Cardiac fibroblast (primary cell): ENCODE results near the gene KLHL41.
"Not testable (repeated sequence)": the region's sequence is repeated elsewhere in the genome, so short reads cannot be mapped to it uniquely, and the experiment has no call there.

ENCODE experiments used
- DNase-seq, 2 donors: peaks; one replicate each; pipeline versions ENCODE4 v3.0.0 to v3.0.0-alpha.2; 2010; ENCODE audit warnings: low read depth in 2 of 2
- H3K4me3 ChIP-seq, 2 donors: replicated peaks in 1 of 2; 1 replicate in 1 of 2; 2 replicates in 1 of 2; pipeline ENCODE4 v1.5.1; 2011; ENCODE audit warnings: low read depth in 2 of 2, low read length in 2 of 2, mild to moderate bottlenecking in 2 of 2, moderate library complexity in 1 of 2
- TF ChIP-seq, protein P1 (sequence below): IDR thresholded peaks from one replicate; pipeline ENCODE4 v1.5.1; 2011; ENCODE audit warnings: low read depth, mild to moderate bottlenecking, low read length, inconsistent platforms

KLHL41 gene

DNA sequence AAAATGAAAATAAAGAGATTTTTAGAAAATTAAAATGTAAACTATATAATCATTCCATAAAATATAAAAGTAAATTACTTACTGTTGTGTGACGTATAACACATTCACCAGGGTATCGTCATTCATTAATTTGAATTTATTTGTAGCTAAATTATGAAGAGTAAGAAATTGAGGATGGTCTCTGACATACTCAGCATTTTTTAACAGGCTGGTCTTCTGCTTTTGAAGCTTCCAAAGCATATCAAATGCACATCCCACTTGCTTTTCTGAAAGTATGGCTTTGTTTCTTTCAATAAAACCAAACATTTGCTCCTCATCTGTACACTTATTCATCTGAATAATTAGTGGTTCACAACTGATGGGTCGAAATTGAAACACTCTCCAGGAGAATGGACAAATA lies 62.1 kb downstream of the KLHL41 start:
- DNase-seq: no peak
- TF ChIP-seq, protein P1, sequence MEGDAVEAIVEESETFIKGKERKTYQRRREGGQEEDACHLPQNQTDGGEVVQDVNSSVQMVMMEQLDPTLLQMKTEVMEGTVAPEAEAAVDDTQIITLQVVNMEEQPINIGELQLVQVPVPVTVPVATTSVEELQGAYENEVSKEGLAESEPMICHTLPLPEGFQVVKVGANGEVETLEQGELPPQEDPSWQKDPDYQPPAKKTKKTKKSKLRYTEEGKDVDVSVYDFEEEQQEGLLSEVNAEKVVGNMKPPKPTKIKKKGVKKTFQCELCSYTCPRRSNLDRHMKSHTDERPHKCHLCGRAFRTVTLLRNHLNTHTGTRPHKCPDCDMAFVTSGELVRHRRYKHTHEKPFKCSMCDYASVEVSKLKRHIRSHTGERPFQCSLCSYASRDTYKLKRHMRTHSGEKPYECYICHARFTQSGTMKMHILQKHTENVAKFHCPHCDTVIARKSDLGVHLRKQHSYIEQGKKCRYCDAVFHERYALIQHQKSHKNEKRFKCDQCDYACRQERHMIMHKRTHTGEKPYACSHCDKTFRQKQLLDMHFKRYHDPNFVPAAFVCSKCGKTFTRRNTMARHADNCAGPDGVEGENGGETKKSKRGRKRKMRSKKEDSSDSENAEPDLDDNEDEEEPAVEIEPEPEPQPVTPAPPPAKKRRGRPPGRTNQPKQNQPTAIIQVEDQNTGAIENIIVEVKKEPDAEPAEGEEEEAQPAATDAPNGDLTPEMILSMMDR: no peak
- no peak overlapping the region for H3K4me3 ChIP-seq

DNA sequence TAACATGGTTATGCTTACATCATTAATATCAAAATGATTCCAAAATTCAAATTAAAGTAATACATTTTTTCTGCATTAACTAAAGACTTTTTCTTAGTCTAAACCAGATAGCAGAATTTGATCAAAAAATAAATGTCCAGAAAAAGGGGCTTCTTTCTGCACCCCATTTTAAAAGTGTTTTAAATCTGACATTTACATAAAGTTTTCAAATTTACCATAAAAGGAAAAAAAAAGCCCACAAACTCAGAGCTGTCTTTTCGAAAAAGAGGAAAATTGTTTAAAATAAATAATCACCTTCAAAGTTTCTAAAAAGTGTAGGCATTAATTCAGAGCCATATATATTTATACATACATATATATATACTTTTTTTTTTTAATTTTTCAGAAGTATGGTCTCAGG lies 62.7 kb downstream of the KLHL41 start:
- TF ChIP-seq, protein P1: no peak
- no peak overlapping the region for H3K4me3 ChIP-seq
- DNase-seq: no peak

DNA sequence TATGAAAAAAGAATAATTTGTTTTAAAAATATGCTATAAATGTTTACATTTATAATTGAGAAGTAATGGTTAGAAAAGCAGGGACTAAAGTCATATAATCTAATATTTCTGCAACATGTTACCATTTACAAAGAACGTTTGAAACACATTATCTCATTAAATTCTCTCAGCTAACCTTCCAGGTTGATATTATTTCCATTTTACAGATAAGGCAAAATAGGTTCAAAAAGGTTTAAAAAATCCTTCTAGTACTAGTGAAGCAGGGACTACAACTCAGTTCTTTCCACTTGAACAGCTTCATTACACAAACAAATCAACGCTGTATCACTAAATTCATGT lies 63.3 kb downstream of the KLHL41 start:
- no peak for DNase-seq
- H3K4me3 ChIP-seq: peak overlapping the region; percentile 65 to 71
- TF ChIP-seq, protein P1: no peak

DNA sequence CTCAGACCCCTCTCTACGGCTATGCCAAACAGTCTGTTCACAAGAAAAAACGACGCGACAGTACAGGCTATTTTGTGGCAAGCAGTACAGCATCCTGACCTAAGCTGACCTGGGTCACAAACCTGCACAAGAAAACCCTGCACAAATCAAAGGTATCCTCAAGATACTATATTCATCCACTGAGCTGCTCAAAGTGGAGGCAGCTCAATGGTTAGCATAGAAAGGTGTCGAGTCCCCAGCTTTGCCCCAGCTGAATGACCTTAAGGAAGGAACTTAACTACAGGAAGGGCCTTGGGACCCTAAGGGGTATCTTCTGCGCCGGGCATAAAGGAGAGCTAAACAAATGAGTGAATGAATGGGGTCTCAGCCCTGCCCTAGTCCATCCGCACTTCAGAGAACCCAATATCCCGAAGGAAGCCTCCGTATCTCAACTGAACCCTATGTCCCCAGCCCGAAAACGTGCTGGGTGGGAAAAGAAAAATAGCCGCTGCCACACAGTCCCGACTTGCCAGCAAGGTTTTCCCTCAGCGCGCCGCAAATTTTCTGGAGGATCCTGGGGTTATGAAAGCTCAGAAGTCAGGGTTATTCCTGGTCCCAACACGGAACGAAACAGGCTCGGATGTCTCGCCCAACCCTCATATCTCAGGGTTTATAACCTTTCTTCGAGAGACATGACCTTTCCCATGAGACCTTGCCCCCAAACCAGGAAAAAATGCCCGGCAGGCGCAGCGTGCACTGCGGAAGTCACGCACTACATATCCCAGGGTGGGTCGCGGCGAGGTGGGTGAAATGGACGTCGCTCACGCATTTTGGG lies 63.9 kb downstream of the KLHL41 start, which contains the start of gene FASTKD1:
Gene FASTKD1 (minus strand): TSS at position 706 of the 814 bp plus-strand sequence. CDS start 1,836 bp downstream, outside the sequence.
- peak; percentile 87 to 90 for DNase-seq
- peak within 1 kb of the TSS; percentile 65 to 71 for H3K4me3 ChIP-seq
- TF ChIP-seq, protein P1: no peak

DNA sequence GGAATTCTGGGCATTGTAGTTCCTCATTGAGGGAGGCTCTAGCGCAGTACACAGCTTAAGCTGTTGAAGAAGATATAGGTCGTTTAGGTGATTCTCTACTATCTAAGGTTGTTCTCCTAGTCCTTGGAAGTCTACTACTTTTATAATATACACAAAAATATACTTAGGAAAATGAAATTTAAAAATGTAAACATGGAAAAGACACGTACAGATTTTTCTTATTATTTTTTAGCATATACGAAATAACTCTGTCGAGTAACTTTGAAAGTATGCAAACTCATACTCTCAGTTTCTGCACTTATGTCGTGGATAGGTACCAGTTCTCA lies 64.4 kb downstream of the KLHL41 start:
- H3K4me3 ChIP-seq: peak overlapping the region; percentile 65 to 71
- no peak for DNase-seq
- TF ChIP-seq, protein P1: no peak

DNA sequence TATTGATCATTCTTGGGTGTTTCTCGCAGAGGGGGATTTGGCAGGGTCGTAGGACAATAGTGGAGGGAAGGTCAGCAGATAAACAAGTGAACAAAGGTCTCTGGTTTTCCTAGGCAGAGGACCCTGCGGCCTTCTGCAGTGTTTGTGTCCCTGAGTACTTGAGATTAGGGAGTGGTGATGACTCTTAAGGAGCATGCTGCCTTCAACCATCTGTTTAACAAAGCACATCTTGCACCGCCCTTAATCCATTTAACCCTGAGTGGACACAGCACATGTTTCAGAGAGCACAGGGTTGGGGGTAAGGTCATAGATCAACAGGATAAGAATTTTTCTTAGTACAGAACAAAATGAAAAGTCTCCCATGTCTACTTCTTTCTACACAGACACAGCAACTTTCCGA lies 65.0 kb downstream of the KLHL41 start:
- not testable (repeated sequence) for H3K4me3 ChIP-seq

DNA sequence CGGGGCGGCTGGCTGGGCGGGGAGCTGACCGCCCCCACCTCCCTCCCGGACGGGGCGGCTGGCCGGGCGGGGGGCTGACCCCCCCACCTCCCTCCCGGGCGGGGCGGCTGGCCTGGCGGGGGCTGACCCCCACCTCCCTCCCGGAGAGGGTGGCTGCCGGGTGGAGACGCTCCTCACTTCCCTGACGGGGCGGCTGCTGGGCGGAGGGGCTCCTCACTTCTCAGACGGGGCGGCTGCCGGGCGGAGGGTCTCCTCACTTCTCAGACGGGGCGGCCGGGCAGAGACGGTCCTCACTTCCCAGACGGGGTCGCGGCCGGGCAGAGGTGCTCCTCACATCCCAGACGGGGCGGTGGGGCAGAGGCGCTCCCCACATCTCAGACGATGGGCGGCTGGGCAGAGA lies 65.8 kb downstream of the KLHL41 start:
- not testable (repeated sequence) for DNase-seq, H3K4me3 ChIP-seq

More for the DNA sequence above, 65.0 kb downstream of the KLHL41 start:
- DNase-seq: not testable (repeated sequence)
